Ishikawa (cell line): ENCODE measurements around the gene ECSCR.

Experiments used
- CEBPB ChIP-seq: IDR thresholded peaks from 2 replicates; pipeline ENCODE4 v1.6.1; 2012
- CREB1 ChIP-seq: IDR thresholded peaks from 2 replicates; pipeline ENCODE4 v1.6.1; 2012; ENCODE audit warnings: low read depth
- EGR1 ChIP-seq: IDR thresholded peaks from 2 replicates; pipeline ENCODE4 v1.6.1; 2012
- EP300 ChIP-seq: IDR thresholded peaks from 2 replicates; pipeline ENCODE4 v1.6.1; 2012; ENCODE audit warnings: borderline replicate concordance
- FOXM1 ChIP-seq: IDR thresholded peaks from 2 replicates; pipeline ENCODE4 v1.6.1; 2012; ENCODE audit warnings: low read depth, borderline replicate concordance
- MAX ChIP-seq: IDR thresholded peaks from 2 replicates; pipeline ENCODE4 v1.6.1; 2012
- NFIC ChIP-seq: IDR thresholded peaks from 2 replicates; pipeline ENCODE4 v1.6.1; 2012
- RAD21 ChIP-seq: IDR thresholded peaks from 2 replicates; pipeline ENCODE4 v1.6.1; 2012; ENCODE audit warnings: low read depth
- TAF1 ChIP-seq: IDR thresholded peaks from 2 replicates; pipeline ENCODE4 v1.6.1; 2012; ENCODE audit warnings: low read depth, mild to moderate bottlenecking
- TEAD4 ChIP-seq: IDR thresholded peaks from 2 replicates; pipeline ENCODE4 v1.6.1; 2012
- USF1 ChIP-seq: IDR thresholded peaks from 2 replicates; pipeline ENCODE4 v1.6.1; 2012
- YY1 ChIP-seq: IDR thresholded peaks from 2 replicates; pipeline ENCODE4 v1.6.1; 2012; ENCODE audit warnings: low read depth

- TF ChIP-seq EP300 (no peak), USF1 (no peak), EGR1 (no peak), MAX (no peak), TEAD4 (no peak), CEBPB (no peak), NFIC (no peak), TAF1 (no peak), CREB1 (no peak), FOXM1 (no peak), RAD21 (no peak), YY1 (no peak)
These were observed 5.3 kb downstream of the ECSCR start for GRCh38 chr5:139457241-139457640.
